BJ (cell line): Measurements from ENCODE around the gene HHEX. TPM values are rescaled to one million over a fixed set of nuclear protein-coding genes. Genes with fewer than 3 reads are reported as not detected.

ENCODE experiments used
- CTCF ChIA-PET: fragments of 350-600 bp; formaldehyde crosslinking; extraction: SDS; loops from one replicate; lab custom pipeline; 2021; ENCODE audit warnings: antibody characterized with exemption, inconsistent platforms; lab: Yijun Ruan, JAX
- POLR2A ChIA-PET: fragments of 300-600 bp; sonication (Branson Sonifier 250); formaldehyde crosslinking; extraction: SDS; loops from one replicate; lab custom pipeline; 2021; ENCODE audit warnings: antibody characterized with exemption; lab: Charles Lee
- DNase-seq: peaks from one replicate; pipeline ENCODE4 v3.0.0-alpha.2; 2011; ENCODE audit warnings: low read depth
- H3K27me3 ChIP-seq: 2 replicates; pipeline ENCODE4 v1.6.0; 2011; ENCODE audit warnings: low read length; ENCODE audit not compliant: control insufficient read depth, insufficient read depth
- H3K36me3 ChIP-seq: 2 replicates; pipeline ENCODE4 v1.5.1; 2011; ENCODE audit warnings: low read length; ENCODE audit not compliant: control insufficient read depth, insufficient read depth
- H3K4me3 ChIP-seq: 2 replicates; pipeline ENCODE4 v1.5.1; 2011; ENCODE audit warnings: low read depth, mild to moderate bottlenecking, control low read depth, low read length
- CTCF ChIP-seq: IDR thresholded peaks from 2 replicates; pipeline ENCODE4 v1.5.1; 2011; ENCODE audit warnings: low read depth, mild to moderate bottlenecking, control low read depth, inconsistent platforms, low read length, moderate library complexity; ENCODE audit not compliant: insufficient read depth
- polyA plus RNA-seq: library from polyadenylated mRNA; depleted of rRNA; stranded (reverse); fragments of >200 nt; gene quantifications from 2 replicates; pipeline ENCODE4 v1.2.3, GENCODE V29; 2011

The HHEX gene
- polyA plus RNA-seq, 1 experiment: 2.6 TPM

DNA sequence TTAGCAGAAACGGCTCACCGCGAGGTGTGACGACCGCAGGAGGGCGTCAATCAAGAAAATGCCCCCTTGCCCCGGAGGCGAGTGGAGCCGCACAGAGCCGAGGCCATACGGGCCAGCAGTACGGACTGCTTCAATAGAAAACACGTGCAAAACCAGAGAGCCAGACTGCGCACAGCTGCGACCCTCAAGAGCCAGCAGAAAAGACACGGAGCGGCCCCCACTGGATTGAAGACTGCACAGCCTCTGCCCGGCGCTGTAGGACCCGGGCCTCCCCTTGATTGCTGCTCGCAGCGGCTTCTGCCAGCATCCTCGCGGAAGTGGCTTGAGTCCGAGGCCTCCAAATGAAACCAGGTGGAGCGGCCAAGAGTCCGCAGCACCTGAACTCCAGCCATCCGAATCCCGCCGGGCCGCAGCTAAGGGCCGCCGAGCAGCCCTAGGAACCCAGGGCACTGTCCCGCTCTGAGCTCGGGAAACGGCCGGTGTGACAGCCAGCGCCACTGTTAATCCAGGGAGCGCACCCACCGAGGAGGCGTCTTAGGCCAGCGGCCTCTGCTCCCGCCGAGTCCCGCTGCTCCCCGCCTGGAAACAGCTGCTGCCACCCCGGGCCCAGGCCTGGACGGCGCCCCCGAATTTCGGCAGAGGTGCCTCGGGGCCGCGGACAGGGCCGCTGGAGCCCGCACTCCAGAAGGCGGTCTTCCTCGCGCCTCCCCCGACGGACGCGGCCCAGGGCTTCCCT, 660 bp upstream of the HHEX start:
- Histone ChIP-seq H3K27me3 (no peaks in the 10 kb centered on the region), H3K4me3 (peak overlapping the region; percentile 89), H3K36me3 (no peaks in the 10 kb centered on the region)
- no peak for DNase-seq
- POLR2A ChIA-PET: interaction anchor here (0.7 kb wide), 1 partner anchor 98 kb away, joined by 4 read pairs; no protein-coding TSS in a partner anchor
- TF ChIP-seq CTCF: peak; percentile 28; the same call in 1 of the 2 replicates
- CTCF ChIA-PET: interaction anchor here (1.0 kb wide), 1 partner anchor 18 kb away, joined by 3 read pairs; no protein-coding TSS in a partner anchor

GRCh38 chr10:92690211-92690914, 608 bp downstream of the HHEX start:
- DNase-seq: no peak
- Histone ChIP-seq H3K36me3 (no peaks in the 10 kb centered on the region), H3K4me3 (peak overlapping the region; percentile 89), H3K27me3 (no peaks in the 10 kb centered on the region)
- TF ChIP-seq CTCF: no peak
- ChIA-PET CTCF (interaction anchor here (0.7 kb wide), 1 partner anchor 69 kb away, joined by 3 read pairs; no protein-coding TSS in a partner anchor), POLR2A (interaction anchor here (0.7 kb wide), 1 partner anchor 10 kb away, joined by 4 read pairs; no protein-coding TSS in a partner anchor)

DNA sequence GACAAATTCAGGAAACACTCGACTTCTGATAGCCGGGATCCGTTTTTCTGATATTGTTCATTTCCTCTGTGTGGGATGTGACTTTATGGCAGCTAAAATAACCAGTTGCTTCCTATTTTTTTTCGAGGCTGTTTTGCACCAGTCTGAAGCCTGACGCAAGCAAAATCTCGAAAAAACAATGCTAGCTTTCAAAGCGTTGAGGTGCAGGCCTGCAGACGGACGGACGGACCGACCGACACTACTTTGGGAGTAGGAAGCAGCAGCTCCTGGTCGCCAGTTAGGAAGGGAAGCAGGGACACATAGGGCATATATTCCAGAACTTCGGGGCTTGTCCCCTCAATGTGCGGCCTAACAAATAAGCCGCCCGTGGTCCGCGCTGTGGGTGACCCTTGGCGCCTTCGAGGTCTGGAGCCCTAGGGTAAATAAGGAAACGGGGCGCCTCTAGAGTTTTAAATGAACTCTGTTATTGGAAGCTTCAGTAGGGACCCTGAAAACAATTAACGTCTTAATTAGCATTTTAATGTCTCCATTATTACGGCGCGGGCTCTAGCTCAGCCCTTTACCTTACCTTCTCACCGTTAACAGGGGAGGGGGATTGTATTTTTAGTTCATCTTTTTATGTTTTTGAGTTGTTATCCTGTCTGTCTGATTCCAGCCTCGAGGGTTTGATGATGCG, 1.3 kb downstream of the HHEX start:
- H3K27me3 ChIP-seq: no peaks in the 10 kb centered on the region
- no peaks in the 10 kb centered on the region for H3K36me3 ChIP-seq
- DNase-seq: no peak
- POLR2A ChIA-PET: no interaction called here
- peak overlapping the region; percentile 89 for H3K4me3 ChIP-seq
- no peak for TF ChIP-seq CTCF
- CTCF ChIA-PET: interaction anchor here (0.5 kb wide), 1 partner anchor 57 kb away, joined by 3 read pairs; no protein-coding TSS in a partner anchor

GRCh38 chr10:92691591-92692079, 1.9 kb downstream of the HHEX start:
- H3K4me3 ChIP-seq: no peak overlapping the region
- H3K36me3 ChIP-seq: no peaks in the 10 kb centered on the region
- no peak for TF ChIP-seq CTCF
- POLR2A ChIA-PET: no interaction called here
- H3K27me3 ChIP-seq: no peaks in the 10 kb centered on the region
- CTCF ChIA-PET: interaction anchor here (0.5 kb wide), 1 partner anchor 56 kb away, joined by 3 read pairs; no protein-coding TSS in a partner anchor
- no peak for DNase-seq
